ENCODE results near the gene WWOX.

WWOX gene

DNA sequence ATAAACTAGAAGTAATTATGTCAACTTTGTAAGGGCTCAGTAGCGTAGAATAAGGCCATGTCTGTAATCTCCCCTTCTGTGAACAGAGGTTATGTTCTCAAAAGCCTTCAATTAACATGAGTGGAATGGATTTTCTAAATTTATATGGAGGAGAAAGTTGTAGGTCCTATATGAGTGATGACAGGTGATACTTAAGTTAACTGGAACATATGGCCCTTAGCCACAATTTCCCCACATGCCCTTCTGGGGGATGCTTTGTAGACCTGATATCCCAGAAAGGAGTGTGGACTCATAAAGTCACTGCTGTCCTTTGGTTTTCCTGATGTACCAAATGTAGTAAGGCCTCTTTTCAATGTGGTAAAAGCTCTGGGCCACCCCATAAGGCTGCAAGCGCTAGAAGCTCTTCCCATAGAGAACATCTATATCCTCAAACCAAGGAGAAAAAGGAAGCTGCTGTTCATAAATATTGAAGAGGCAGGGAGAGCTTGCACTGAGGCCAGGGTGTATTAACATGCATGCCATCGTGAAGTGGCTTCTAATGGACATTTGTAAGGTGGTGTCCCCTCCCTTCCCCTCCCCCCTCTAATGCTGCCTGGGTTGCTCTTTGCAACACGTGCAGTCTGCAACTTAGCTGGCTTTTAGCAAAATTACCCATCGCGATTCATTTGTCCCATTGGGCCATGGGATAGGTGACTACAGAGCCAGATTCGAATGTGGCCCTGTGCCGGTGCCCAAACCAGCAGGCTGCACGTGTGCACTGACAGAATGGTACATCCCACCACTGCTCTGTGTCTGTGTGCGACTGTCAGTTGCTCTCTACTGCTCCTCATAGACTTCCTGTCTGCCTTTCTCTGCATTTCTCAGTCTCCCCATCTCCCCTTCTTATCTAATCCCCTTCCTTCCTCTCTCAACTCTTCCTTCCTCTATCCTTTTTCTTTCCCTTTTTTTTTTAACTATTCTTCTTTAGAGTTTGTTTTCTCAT, 269.0 kb downstream of the WWOX start:
- Histone ChIP-seq H3K9ac (ENCODE audit: insufficient read length, low read depth) (no peak overlapping the region), H3K27me3 (ENCODE audit: insufficient read depth, insufficient read length) (no peaks in the 10 kb centered on the region), H3K36me3 (ENCODE audit: insufficient read depth, insufficient read length, low read length) (no peaks in the 10 kb centered on the region), H3K4me1 (ENCODE audit: insufficient read depth, insufficient read length) (no peaks in the 10 kb centered on the region), H3K4me3 (ENCODE audit: insufficient read length, low read depth) (no peak overlapping the region), H3K9me3 (ENCODE audit: insufficient read depth, low read length) (no peaks in the 10 kb centered on the region)
- DNase-seq (ENCODE audit: low read depth, low spot score), result no peak
- TF ChIP-seq YY1 (IDR thresholded peaks at IDR 0.05; ENCODE audit: insufficient read depth, insufficient read length), result no peak
- TF ChIP-seq SUZ12 (IDR thresholded peaks at IDR 0.05; ENCODE audit: extremely low read depth, insufficient read depth, insufficient read length), result no peak
- TF ChIP-seq ZNF274 (IDR thresholded peaks at IDR 0.05; ENCODE audit: low read depth, low read length), result no peak

DNA sequence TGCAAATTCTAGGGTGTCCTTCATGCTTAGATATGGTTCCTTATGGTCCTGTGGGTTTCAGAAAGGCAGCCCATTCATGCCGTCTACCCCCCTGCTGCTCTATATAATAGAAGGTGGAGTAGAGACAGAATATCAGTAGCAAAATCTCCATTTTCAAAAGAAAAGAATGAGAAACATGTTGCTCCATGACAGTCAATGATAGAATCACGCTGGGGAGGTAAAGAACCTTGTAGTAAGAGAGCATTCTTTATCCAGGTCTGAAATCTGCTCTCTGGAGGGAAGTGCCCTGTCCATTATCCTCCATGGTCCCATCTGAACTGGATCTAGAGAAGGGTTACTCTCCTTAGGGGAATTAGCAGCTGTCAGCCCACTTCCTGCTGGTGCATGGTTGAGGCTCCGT, 272.8 kb downstream of the WWOX start:
- H3K9ac ChIP-seq (ENCODE audit: insufficient read length, low read depth), result no peak overlapping the region
- DNase-seq (ENCODE audit: low read depth, low spot score), result peak; percentile 5
- no peaks in the 10 kb centered on the region for H3K9me3 ChIP-seq (ENCODE audit: insufficient read depth, low read length)
- TF ChIP-seq SUZ12 (IDR thresholded peaks at IDR 0.05; ENCODE audit: extremely low read depth, insufficient read depth, insufficient read length), result no peak
- no peak for TF ChIP-seq ZNF274 (IDR thresholded peaks at IDR 0.05; ENCODE audit: low read depth, low read length)
- no peak for TF ChIP-seq YY1 (IDR thresholded peaks at IDR 0.05; ENCODE audit: insufficient read depth, insufficient read length)
- no peak overlapping the region for H3K4me3 ChIP-seq (ENCODE audit: insufficient read length, low read depth)
- H3K4me1 ChIP-seq (ENCODE audit: insufficient read depth, insufficient read length), result no peaks in the 10 kb centered on the region
- no peaks in the 10 kb centered on the region for H3K36me3 ChIP-seq (ENCODE audit: insufficient read depth, insufficient read length, low read length)
- no peaks in the 10 kb centered on the region for H3K27me3 ChIP-seq (ENCODE audit: insufficient read depth, insufficient read length)

GRCh38 chr16:78375055-78375679, 275.7 kb downstream of the WWOX start:
- H3K9me3 ChIP-seq (ENCODE audit: insufficient read depth, low read length), result no peaks in the 10 kb centered on the region
- no peak for DNase-seq (ENCODE audit: low read depth, low spot score)
- H3K4me3 ChIP-seq (ENCODE audit: insufficient read length, low read depth), result no peak overlapping the region
- TF ChIP-seq YY1 (IDR thresholded peaks at IDR 0.05; ENCODE audit: insufficient read depth, insufficient read length), result no peak
- no peak for TF ChIP-seq SUZ12 (IDR thresholded peaks at IDR 0.05; ENCODE audit: extremely low read depth, insufficient read depth, insufficient read length)
- no peak for TF ChIP-seq ZNF274 (IDR thresholded peaks at IDR 0.05; ENCODE audit: low read depth, low read length)
- H3K36me3 ChIP-seq (ENCODE audit: insufficient read depth, insufficient read length, low read length), result no peaks in the 10 kb centered on the region
- no peaks in the 10 kb centered on the region for H3K27me3 ChIP-seq (ENCODE audit: insufficient read depth, insufficient read length)
- H3K9ac ChIP-seq (ENCODE audit: insufficient read length, low read depth), result no peak overlapping the region
- no peaks in the 10 kb centered on the region for H3K4me1 ChIP-seq (ENCODE audit: insufficient read depth, insufficient read length)

DNA sequence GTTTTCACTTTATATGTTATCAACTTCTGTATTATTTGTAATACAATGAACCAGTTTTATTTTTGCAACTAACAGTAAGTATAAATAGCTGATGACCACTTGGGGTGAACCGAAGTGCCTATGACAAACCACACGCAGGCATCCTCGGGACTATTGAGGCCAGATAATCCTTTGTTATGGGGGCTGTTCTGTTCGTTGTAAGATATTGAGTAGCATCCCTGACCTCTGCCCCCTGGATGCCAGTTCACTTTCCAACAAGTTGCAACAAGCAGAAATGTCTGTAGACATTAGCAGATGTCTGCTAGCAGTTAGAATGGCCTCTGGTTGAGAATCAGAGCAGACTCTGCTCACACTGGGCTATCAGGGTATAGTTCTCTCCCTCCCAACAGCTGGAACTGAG, 277.0 kb downstream of the WWOX start:
- DNase-seq (ENCODE audit: low read depth, low spot score), result no peak
- no peak overlapping the region for H3K9ac ChIP-seq (ENCODE audit: insufficient read length, low read depth)
- H3K9me3 ChIP-seq (ENCODE audit: insufficient read depth, low read length), result no peaks in the 10 kb centered on the region
- H3K4me1 ChIP-seq (ENCODE audit: insufficient read depth, insufficient read length), result no peaks in the 10 kb centered on the region
- H3K4me3 ChIP-seq (ENCODE audit: insufficient read length, low read depth), result no peak overlapping the region
- no peak for TF ChIP-seq ZNF274 (IDR thresholded peaks at IDR 0.05; ENCODE audit: low read depth, low read length)
- no peak for TF ChIP-seq YY1 (IDR thresholded peaks at IDR 0.05; ENCODE audit: insufficient read depth, insufficient read length)
- no peak for TF ChIP-seq SUZ12 (IDR thresholded peaks at IDR 0.05; ENCODE audit: extremely low read depth, insufficient read depth, insufficient read length)
- H3K27me3 ChIP-seq (ENCODE audit: insufficient read depth, insufficient read length), result no peaks in the 10 kb centered on the region
- no peaks in the 10 kb centered on the region for H3K36me3 ChIP-seq (ENCODE audit: insufficient read depth, insufficient read length, low read length)

DNA sequence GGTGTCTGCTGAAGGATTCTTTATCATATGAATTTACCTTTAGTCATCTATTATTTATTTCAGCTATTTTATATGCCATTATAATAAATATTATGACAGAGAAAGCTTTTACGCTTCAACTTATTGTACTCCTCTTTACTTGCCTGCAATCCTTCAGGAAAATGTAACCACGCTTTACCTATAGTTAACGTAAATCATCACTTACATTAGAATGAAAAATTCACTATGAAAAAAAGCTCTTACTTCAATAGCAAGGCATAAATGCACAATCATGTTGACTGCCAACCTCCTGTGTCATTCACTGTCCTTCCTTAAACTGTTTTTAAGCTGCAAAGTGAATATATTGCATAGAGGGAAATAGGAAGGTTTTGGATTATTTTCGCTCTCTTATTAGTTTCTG, 277.9 kb downstream of the WWOX start:
- TF ChIP-seq ZNF274 (IDR thresholded peaks at IDR 0.05; ENCODE audit: low read depth, low read length) (no peak), YY1 (IDR thresholded peaks at IDR 0.05; ENCODE audit: insufficient read depth, insufficient read length) (no peak), SUZ12 (IDR thresholded peaks at IDR 0.05; ENCODE audit: extremely low read depth, insufficient read depth, insufficient read length) (no peak)
- Histone ChIP-seq H3K4me3 (ENCODE audit: insufficient read length, low read depth) (no peak overlapping the region), H3K9me3 (ENCODE audit: insufficient read depth, low read length) (no peaks in the 10 kb centered on the region), H3K36me3 (ENCODE audit: insufficient read depth, insufficient read length, low read length) (no peaks in the 10 kb centered on the region), H3K27me3 (ENCODE audit: insufficient read depth, insufficient read length) (no peaks in the 10 kb centered on the region), H3K9ac (ENCODE audit: insufficient read length, low read depth) (no peak overlapping the region), H3K4me1 (ENCODE audit: insufficient read depth, insufficient read length) (no peaks in the 10 kb centered on the region)
- no peak for DNase-seq (ENCODE audit: low read depth, low spot score)

- no peaks in the 10 kb centered on the region for H3K9me3 ChIP-seq (ENCODE audit: insufficient read depth, low read length)
- H3K9ac ChIP-seq (ENCODE audit: insufficient read length, low read depth), result no peak overlapping the region
- H3K27me3 ChIP-seq (ENCODE audit: insufficient read depth, insufficient read length), result no peaks in the 10 kb centered on the region
- H3K4me1 ChIP-seq (ENCODE audit: insufficient read depth, insufficient read length), result no peaks in the 10 kb centered on the region
- no peak overlapping the region for H3K4me3 ChIP-seq (ENCODE audit: insufficient read length, low read depth)
- no peak for DNase-seq (ENCODE audit: low read depth, low spot score)
- TF ChIP-seq SUZ12 (IDR thresholded peaks at IDR 0.05; ENCODE audit: extremely low read depth, insufficient read depth, insufficient read length) (no peak), ZNF274 (IDR thresholded peaks at IDR 0.05; ENCODE audit: low read depth, low read length) (no peak), YY1 (IDR thresholded peaks at IDR 0.05; ENCODE audit: insufficient read depth, insufficient read length) (no peak)
- no peaks in the 10 kb centered on the region for H3K36me3 ChIP-seq (ENCODE audit: insufficient read depth, insufficient read length, low read length)
These were observed 281.6 kb downstream of the WWOX start for GRCh38 chr16:78381060-78381459.

DNA sequence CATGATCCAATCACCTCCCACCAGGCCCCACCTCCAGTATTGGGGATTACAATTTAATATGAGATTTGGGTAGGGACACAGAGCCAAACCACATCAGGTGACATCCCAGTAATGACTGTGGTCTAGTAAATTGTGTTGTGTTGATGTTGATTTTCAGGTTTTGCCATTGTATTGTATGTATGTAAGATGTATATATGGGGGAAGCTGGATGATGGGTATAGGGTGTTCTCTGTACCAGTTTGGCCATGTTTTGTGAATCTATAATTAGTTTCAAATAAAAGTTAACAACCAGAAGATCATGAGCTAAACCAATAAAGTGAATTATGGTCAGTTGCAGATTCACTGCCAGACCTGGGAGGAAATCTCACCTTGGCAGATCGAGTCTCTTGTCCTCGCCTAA, 283.7 kb downstream of the WWOX start:
- Histone ChIP-seq H3K4me1 (ENCODE audit: insufficient read depth, insufficient read length) (no peaks in the 10 kb centered on the region), H3K4me3 (ENCODE audit: insufficient read length, low read depth) (no peak overlapping the region), H3K27me3 (ENCODE audit: insufficient read depth, insufficient read length) (no peaks in the 10 kb centered on the region), H3K9ac (ENCODE audit: insufficient read length, low read depth) (no peak overlapping the region), H3K9me3 (ENCODE audit: insufficient read depth, low read length) (no peaks in the 10 kb centered on the region), H3K36me3 (ENCODE audit: insufficient read depth, insufficient read length, low read length) (no peaks in the 10 kb centered on the region)
- TF ChIP-seq ZNF274 (IDR thresholded peaks at IDR 0.05; ENCODE audit: low read depth, low read length), result no peak
- TF ChIP-seq YY1 (IDR thresholded peaks at IDR 0.05; ENCODE audit: insufficient read depth, insufficient read length), result no peak
- TF ChIP-seq SUZ12 (IDR thresholded peaks at IDR 0.05; ENCODE audit: extremely low read depth, insufficient read depth, insufficient read length), result no peak
- DNase-seq (ENCODE audit: low read depth, low spot score), result no peak

All from NT2/D1 (cell line).